ENCODE results near the gene TRAPPC8.
"Not testable (repeated sequence)": the region's sequence is repeated elsewhere in the genome, so short reads cannot be mapped to it uniquely, and the experiment has no call there.

TRAPPC8 gene

GRCh38 chr18:31860488-31860887 is 82.4 kb downstream of the TRAPPC8 start:
- DNase-seq = no peak

- DNase-seq = no peak
Measured at GRCh38 chr18:31857526-31858106, 85.3 kb downstream of the TRAPPC8 start.

- no peak for DNase-seq
Measured at GRCh38 chr18:31850844-31851243, 92.1 kb downstream of the TRAPPC8 start.

- no peak for DNase-seq
Measured at GRCh38 chr18:31840499-31840898, 102.4 kb downstream of the TRAPPC8 start.

GRCh38 chr18:31837879-31838278 is 105.0 kb downstream of the TRAPPC8 start:
- DNase-seq = no peak

GRCh38 chr18:31835528-31836133 is 107.3 kb downstream of the TRAPPC8 start:
- no peak for DNase-seq

GRCh38 chr18:31831903-31832302 is 111.0 kb downstream of the TRAPPC8 start:
- DNase-seq = no peak

- no peak for DNase-seq
Measured at GRCh38 chr18:31830686-31831085, 112.2 kb downstream of the TRAPPC8 start.

- no peak for DNase-seq
Measured at GRCh38 chr18:31828613-31829012, 114.3 kb downstream of the TRAPPC8 start.

GRCh38 chr18:31826673-31827325 is 116.1 kb downstream of the TRAPPC8 start:
- DNase-seq = not testable (repeated sequence)

- no peak for DNase-seq
Measured at GRCh38 chr18:31825772-31826171, 117.2 kb downstream of the TRAPPC8 start.

GRCh38 chr18:31821545-31822171 is 121.3 kb downstream of the TRAPPC8 start:
- no peak for DNase-seq

GRCh38 chr18:31819925-31820229 is 123.1 kb downstream of the TRAPPC8 start:
- DNase-seq = no peak

- no peak for DNase-seq
Measured at GRCh38 chr18:31819106-31819924, 123.6 kb downstream of the TRAPPC8 start.

GRCh38 chr18:31814132-31814531 is 128.8 kb downstream of the TRAPPC8 start:
- no peak for DNase-seq

- not testable (repeated sequence) for DNase-seq
Measured at GRCh38 chr18:31810336-31811130, 132.4 kb downstream of the TRAPPC8 start.

GRCh38 chr18:31809049-31809448 is 133.9 kb downstream of the TRAPPC8 start:
- not testable (repeated sequence) for DNase-seq

- DNase-seq = no peak
Measured at GRCh38 chr18:31801078-31801477, 141.8 kb downstream of the TRAPPC8 start.

GRCh38 chr18:31799257-31799656 is 143.7 kb downstream of the TRAPPC8 start:
- not testable (repeated sequence) for DNase-seq

- DNase-seq = no peak
Measured at GRCh38 chr18:31798399-31798798, 144.5 kb downstream of the TRAPPC8 start.

GRCh38 chr18:31795747-31796146 is 147.2 kb downstream of the TRAPPC8 start:
- DNase-seq = no peak

GRCh38 chr18:31793531-31793930 is 149.4 kb downstream of the TRAPPC8 start:
- no peak for DNase-seq

- no peak for DNase-seq
Measured at GRCh38 chr18:31792580-31792911, 150.4 kb downstream of the TRAPPC8 start.

Data from activated CD8-positive, alpha-beta memory T cell treated with anti-CD3 and anti-CD28 coated beads, Interleukin-2, amount 50 U/mL, for 48 hours (primary cell).